MM.1S (cell line): ENCODE results near the gene TPRA1.

Source experiments
- DNase-seq: peaks from one replicate; pipeline ENCODE4 v3.0.0-alpha.2; 2015
- H2AFZ ChIP-seq: fragments of 300-600 bp; sonication (generic); 2 replicates; pipeline ENCODE4 v1.6.0; 2016; ENCODE audit warnings: antibody characterized with exemption, low read length
- H3F3A ChIP-seq: fragments of 300-600 bp; sonication (generic); 2 replicates; pipeline ENCODE4 v1.6.1; 2016; ENCODE audit warnings: mild to moderate bottlenecking, antibody characterized with exemption, low read length, moderate library complexity, mixed read lengths; ENCODE audit not compliant: insufficient read depth
- H3K27ac ChIP-seq: fragments of 300-600 bp; sonication (generic); 2 replicates; pipeline ENCODE4 v1.5.1; 2016; ENCODE audit warnings: mild to moderate bottlenecking, low read length
- H3K27me3 ChIP-seq: fragments of 300-600 bp; sonication (generic); replicated peaks from 2 replicates; pipeline ENCODE4 v1.6.0; 2016; ENCODE audit warnings: low read length; ENCODE audit not compliant: insufficient read depth
- H3K36me3 ChIP-seq: fragments of 300-600 bp; sonication (generic); replicated peaks from 2 replicates; pipeline ENCODE4 v1.6.1; 2016; ENCODE audit warnings: mild to moderate bottlenecking, low read length, mixed read lengths; ENCODE audit not compliant: insufficient read depth
- H3K4me1 ChIP-seq: fragments of 300-600 bp; sonication (generic); 2 replicates; pipeline ENCODE4 v1.6.1; 2016; ENCODE audit warnings: low read length, mixed read lengths
- H3K4me2 ChIP-seq: fragments of 300-600 bp; sonication (generic); 2 replicates; pipeline ENCODE4 v1.6.0; 2016; ENCODE audit warnings: low read depth, low read length
- H3K4me3 ChIP-seq: fragments of 300-600 bp; sonication (generic); 2 replicates; pipeline ENCODE4 v1.5.1; 2016; ENCODE audit warnings: low read length, mixed read lengths
- H3K79me2 ChIP-seq: fragments of 300-600 bp; sonication (generic); 2 replicates; pipeline ENCODE4 v1.6.1; 2016; ENCODE audit warnings: mixed run types, low read length, mixed read lengths
- H3K9ac ChIP-seq: fragments of 300-600 bp; sonication (generic); 2 replicates; pipeline ENCODE4 v1.6.1; 2016; ENCODE audit warnings: low read length, mixed read lengths
- H3K9me2 ChIP-seq: fragments of 300-600 bp; sonication (generic); replicated peaks from 2 replicates; pipeline ENCODE4 v1.6.1; 2016; ENCODE audit warnings: mild to moderate bottlenecking, low read length, mixed read lengths; ENCODE audit not compliant: insufficient read depth
- H3K9me3 ChIP-seq: fragments of 300-600 bp; sonication (generic); replicated peaks from 2 replicates; pipeline ENCODE4 v1.6.1; 2016; ENCODE audit warnings: mild to moderate bottlenecking, low read length, mixed read lengths; ENCODE audit not compliant: insufficient read depth
- H4K20me1 ChIP-seq: fragments of 300-600 bp; sonication (generic); 2 replicates; pipeline ENCODE4 v1.6.1; 2016; ENCODE audit warnings: mild to moderate bottlenecking, low read length, moderate library complexity, mixed read lengths; ENCODE audit not compliant: insufficient read depth
- EZH2 ChIP-seq: fragments of 300-600 bp; sonication (generic); optimal IDR thresholded peaks from 2 replicates; pipeline ENCODE3; 2017; ENCODE audit warnings: low read depth, mild to moderate bottlenecking, antibody characterized with exemption, low read length, mixed read lengths
- EZH2phosphoT487 ChIP-seq: fragments of 300-600 bp; sonication (generic); IDR thresholded peaks from 2 replicates; pipeline ENCODE4 v1.6.1; 2018; ENCODE audit warnings: antibody characterized with exemption, low read length
- TF ChIP-seq, protein P1 (sequence below): fragments of 300-600 bp; sonication (generic); IDR thresholded peaks from 2 replicates; pipeline ENCODE4 v1.5.1; 2016; ENCODE audit warnings: antibody characterized with exemption, low read length, mixed read lengths

TPRA1 gene

DNA sequence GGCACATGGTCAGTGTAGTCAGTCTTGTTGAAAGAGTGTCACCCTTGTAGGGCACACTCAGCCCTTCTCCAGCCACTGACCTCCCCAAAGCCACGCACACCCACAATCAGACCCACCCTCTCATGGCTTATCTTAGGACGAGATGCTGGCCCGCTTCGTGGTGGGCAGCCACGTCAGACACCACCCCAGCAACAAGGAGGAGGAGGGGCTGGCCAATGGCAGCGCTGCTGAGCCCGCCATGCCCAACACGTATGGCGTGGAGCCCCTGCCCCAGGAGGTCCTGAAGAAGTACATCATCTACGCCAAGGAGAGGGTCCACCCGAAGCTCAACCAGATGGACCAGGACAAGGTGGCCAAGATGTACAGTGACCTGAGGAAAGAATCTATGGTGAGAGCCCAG lies 28.4 kb upstream of the TPRA1 start:
- Histone ChIP-seq H3K4me1 (no peaks in the 10 kb centered on the region), H3K9me2 (no peaks in the 10 kb centered on the region), H3K4me2 (no peak overlapping the region), H3K9me3 (no peaks in the 10 kb centered on the region), H3K9ac (no peak overlapping the region), H3K36me3 (peaks cover 12% of the 10 kb centered on the region; the same call in 1 of the 2 replicates), H2AFZ (no peak overlapping the region), H3K27ac (no peak overlapping the region), H3K79me2 (peaks cover 11% of the 10 kb centered on the region), H3K27me3 (no peaks in the 10 kb centered on the region), H3F3A (no peaks in the 10 kb centered on the region), H3K4me3 (no peak overlapping the region), H4K20me1 (peaks cover 5% of the 10 kb centered on the region; the same call in 1 of the 2 replicates)
- no peak for DNase-seq
- TF ChIP-seq EZH2 = no peak
- TF ChIP-seq, protein P1, sequence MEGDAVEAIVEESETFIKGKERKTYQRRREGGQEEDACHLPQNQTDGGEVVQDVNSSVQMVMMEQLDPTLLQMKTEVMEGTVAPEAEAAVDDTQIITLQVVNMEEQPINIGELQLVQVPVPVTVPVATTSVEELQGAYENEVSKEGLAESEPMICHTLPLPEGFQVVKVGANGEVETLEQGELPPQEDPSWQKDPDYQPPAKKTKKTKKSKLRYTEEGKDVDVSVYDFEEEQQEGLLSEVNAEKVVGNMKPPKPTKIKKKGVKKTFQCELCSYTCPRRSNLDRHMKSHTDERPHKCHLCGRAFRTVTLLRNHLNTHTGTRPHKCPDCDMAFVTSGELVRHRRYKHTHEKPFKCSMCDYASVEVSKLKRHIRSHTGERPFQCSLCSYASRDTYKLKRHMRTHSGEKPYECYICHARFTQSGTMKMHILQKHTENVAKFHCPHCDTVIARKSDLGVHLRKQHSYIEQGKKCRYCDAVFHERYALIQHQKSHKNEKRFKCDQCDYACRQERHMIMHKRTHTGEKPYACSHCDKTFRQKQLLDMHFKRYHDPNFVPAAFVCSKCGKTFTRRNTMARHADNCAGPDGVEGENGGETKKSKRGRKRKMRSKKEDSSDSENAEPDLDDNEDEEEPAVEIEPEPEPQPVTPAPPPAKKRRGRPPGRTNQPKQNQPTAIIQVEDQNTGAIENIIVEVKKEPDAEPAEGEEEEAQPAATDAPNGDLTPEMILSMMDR = no peak
- TF ChIP-seq EZH2phosphoT487 = no peak

DNA sequence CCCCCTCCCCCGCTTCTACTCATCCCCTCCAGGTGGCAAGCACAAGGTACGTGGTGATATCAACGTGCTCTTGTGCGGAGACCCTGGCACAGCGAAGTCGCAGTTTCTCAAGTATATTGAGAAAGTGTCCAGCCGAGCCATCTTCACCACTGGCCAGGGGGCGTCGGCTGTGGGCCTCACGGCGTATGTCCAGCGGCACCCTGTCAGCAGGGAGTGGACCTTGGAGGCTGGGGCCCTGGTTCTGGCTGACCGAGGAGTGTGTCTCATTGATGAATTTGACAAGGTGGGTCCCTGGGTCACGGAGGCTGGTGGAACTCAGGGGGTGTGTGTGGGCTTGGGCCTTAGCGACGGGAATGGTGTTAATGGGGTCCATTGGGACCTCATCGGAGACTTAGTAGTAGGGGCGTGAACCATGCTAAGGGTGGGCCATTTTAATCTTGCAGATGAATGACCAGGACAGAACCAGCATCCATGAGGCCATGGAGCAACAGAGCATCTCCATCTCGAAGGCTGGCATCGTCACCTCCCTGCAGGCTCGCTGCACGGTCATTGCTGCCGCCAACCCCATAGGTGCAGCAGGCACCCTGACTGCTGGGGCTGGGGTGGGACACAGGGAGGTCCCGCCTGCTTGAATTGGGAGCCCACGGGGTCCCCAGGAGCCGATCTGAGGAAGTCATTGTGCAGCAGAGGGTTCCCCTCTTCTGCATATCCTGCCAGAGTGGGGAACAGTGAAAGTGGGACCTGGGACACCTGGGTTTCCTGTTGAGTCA lies 26.5 kb upstream of the TPRA1 start:
- H3K79me2 ChIP-seq = peaks cover 29% of the 10 kb centered on the region
- DNase-seq = no peak
- H3K27ac ChIP-seq = no peak overlapping the region
- no peaks in the 10 kb centered on the region for H3K4me1 ChIP-seq
- no peaks in the 10 kb centered on the region for H3K27me3 ChIP-seq
- H3K9me2 ChIP-seq = no peaks in the 10 kb centered on the region
- H3K4me3 ChIP-seq = no peak overlapping the region
- peaks cover 17% of the 10 kb centered on the region for H3K36me3 ChIP-seq
- H4K20me1 ChIP-seq = peaks cover 5% of the 10 kb centered on the region; the same call in 1 of the 2 replicates
- H3K9me3 ChIP-seq = no peaks in the 10 kb centered on the region
- H3K4me2 ChIP-seq = no peak overlapping the region
- no peak overlapping the region for H3K9ac ChIP-seq
- H3F3A ChIP-seq = no peaks in the 10 kb centered on the region
- no peak for TF ChIP-seq EZH2phosphoT487
- TF ChIP-seq, protein P1 = no peak
- no peak for TF ChIP-seq EZH2
- H2AFZ ChIP-seq = no peak overlapping the region

DNA sequence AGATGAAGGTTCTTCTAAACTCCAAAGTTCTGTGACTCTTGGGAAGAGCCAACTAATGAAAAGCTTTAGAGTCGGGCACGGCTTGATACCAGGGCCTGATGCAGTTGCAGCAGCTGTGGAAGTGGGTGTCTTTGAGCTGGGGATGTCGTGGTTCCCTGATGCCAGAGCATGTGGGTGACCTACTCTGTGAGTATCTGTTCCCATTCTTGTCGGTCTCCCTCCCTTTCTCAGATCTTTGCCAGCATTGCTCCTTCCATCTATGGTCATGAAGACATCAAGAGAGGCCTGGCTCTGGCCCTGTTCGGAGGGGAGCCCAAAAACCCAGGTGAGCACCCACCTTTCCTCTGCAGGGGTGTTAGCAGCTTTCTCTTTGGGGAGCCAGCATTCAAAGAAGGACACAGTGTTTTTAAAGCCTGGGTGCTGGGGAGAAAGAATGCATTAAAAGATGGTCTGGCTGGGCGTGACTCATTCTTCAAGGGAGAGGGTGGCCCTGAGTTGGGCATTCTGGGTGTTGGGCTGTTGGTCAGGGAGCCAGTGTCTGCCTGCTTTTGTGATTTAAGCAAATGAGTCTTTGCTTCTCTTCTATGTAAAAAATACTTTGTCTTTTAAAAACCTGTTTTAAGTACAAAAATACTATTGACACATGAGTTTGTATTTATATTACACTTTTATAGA lies 25.2 kb upstream of the TPRA1 start:
- TF ChIP-seq EZH2phosphoT487 (no peak), EZH2 (no peak)
- Histone ChIP-seq H3K27ac (no peak overlapping the region), H3K4me3 (no peak overlapping the region), H3K9ac (no peak overlapping the region), H2AFZ (no peak overlapping the region), H3K4me2 (no peak overlapping the region), H3K9me2 (no peaks in the 10 kb centered on the region), H3K27me3 (no peaks in the 10 kb centered on the region), H4K20me1 (peaks cover 8% of the 10 kb centered on the region; the same call in 1 of the 2 replicates), H3K36me3 (peaks cover 16% of the 10 kb centered on the region), H3K79me2 (peaks cover 38% of the 10 kb centered on the region), H3K9me3 (no peaks in the 10 kb centered on the region), H3F3A (no peaks in the 10 kb centered on the region), H3K4me1 (no peaks in the 10 kb centered on the region)
- DNase-seq = no peak
